Mesothelial cell of epicardium (in vitro differentiated cells): Measurements from ENCODE around the gene TBC1D2. TPM values are rescaled to one million over a fixed set of nuclear protein-coding genes. Genes with fewer than 3 reads are reported as not detected.
A peak's percentile ranks its signal among the peaks of the same experiment; 100 is the strongest.

Experiments
- DNase-seq, 2 experiments: peaks; one replicate each; pipeline ENCODE4 v3.0.0; 2021; ENCODE audit warnings: low spot score in 2 of 2; ENCODE audit not compliant: unreplicated experiment in 2 of 2
- H3K27ac Mint-ChIP-seq: 2 replicates; pipeline ENCODE4 v1.8.0; 2021; ENCODE audit warnings: mixed read lengths
- H3K27me3 Mint-ChIP-seq: 2 replicates; pipeline ENCODE4 v1.8.0; 2021; ENCODE audit warnings: low read depth, mixed read lengths
- H3K36me3 Mint-ChIP-seq: 2 replicates; pipeline ENCODE4 v1.8.0; 2021; ENCODE audit warnings: mixed read lengths
- H3K4me1 Mint-ChIP-seq: 2 replicates; pipeline ENCODE4 v1.8.0; 2021; ENCODE audit warnings: mixed read lengths
- H3K4me3 Mint-ChIP-seq: 2 replicates; pipeline ENCODE4 v1.8.0; 2021; ENCODE audit warnings: mild to moderate bottlenecking, moderate library complexity, mixed read lengths
- H3K9me3 Mint-ChIP-seq: 2 replicates; pipeline ENCODE4 v1.8.0; 2021; ENCODE audit warnings: mixed read lengths
- CTCF ChIP-seq: fragments of 200-600 bp; sonication (generic); IDR thresholded peaks from one replicate; pipeline ENCODE4 v1.5.0; 2021; ENCODE audit warnings: antibody characterized with exemption; ENCODE audit not compliant: unreplicated experiment
- total RNA-seq: library from RNA; stranded (reverse); gene quantifications from 3 replicates; pipeline ENCODE4 v1.2.1, GENCODE V29; 2021

Gene TBC1D2, protein sequence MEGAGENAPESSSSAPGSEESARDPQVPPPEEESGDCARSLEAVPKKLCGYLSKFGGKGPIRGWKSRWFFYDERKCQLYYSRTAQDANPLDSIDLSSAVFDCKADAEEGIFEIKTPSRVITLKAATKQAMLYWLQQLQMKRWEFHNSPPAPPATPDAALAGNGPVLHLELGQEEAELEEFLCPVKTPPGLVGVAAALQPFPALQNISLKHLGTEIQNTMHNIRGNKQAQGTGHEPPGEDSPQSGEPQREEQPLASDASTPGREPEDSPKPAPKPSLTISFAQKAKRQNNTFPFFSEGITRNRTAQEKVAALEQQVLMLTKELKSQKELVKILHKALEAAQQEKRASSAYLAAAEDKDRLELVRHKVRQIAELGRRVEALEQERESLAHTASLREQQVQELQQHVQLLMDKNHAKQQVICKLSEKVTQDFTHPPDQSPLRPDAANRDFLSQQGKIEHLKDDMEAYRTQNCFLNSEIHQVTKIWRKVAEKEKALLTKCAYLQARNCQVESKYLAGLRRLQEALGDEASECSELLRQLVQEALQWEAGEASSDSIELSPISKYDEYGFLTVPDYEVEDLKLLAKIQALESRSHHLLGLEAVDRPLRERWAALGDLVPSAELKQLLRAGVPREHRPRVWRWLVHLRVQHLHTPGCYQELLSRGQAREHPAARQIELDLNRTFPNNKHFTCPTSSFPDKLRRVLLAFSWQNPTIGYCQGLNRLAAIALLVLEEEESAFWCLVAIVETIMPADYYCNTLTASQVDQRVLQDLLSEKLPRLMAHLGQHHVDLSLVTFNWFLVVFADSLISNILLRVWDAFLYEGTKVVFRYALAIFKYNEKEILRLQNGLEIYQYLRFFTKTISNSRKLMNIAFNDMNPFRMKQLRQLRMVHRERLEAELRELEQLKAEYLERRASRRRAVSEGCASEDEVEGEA
- total RNA-seq, result 7.0 to 7.4 TPM (median 7.3 TPM) in 3 replicates

GRCh38 chr9:98255578-98256296 lies at the start of gene TBC1D2:
TSS of gene TBC1D2 (minus strand) at chr9:98255649. CDS start at chr9:98255541, 108 bp downstream.
- peaks cover 21% of the 10 kb centered on the region for H3K4me1 Mint-ChIP-seq
- peak within 1 kb of the TSS; percentile 96 for H3K27ac Mint-ChIP-seq
- peak; percentile 91 to 98 for DNase-seq
- peak within 1 kb of the TSS; percentile 82 for H3K4me3 Mint-ChIP-seq
- H3K36me3 Mint-ChIP-seq, result no peaks in the 10 kb centered on the region
- no peaks in the 10 kb centered on the region for H3K9me3 Mint-ChIP-seq
- H3K27me3 Mint-ChIP-seq, result no peaks in the 10 kb centered on the region
- no peak for TF ChIP-seq CTCF

- H3K36me3 Mint-ChIP-seq, result no peaks in the 10 kb centered on the region
- H3K4me1 Mint-ChIP-seq, result no peaks in the 10 kb centered on the region
- TF ChIP-seq CTCF, result no peak
These were observed 48.9 kb upstream of the TBC1D2 start for GRCh38 chr9:98304381-98304780.

DNA sequence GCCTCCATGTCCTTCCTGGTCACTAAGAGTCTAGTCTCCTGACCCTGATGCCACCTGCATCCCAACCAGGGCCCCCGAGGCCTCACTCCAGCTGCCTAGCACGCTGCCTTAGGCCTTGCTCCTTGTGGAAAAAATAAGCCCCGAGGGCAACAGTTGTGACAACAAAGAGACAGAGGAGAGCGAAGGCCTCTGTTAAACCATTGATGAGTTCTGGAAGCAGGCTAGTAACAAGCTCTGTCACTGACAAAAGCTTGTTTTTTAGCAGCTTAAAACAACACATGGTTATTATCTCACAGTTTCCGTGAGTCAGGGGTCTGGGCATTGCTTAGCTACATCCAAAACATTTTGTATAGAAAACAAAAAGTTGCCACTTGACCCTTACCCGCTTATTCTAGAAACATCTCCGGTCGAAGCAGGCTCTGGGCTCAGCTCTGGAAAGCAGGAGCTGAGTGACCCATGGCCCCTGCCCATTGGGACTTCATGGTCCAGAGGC lies 48.2 kb upstream of the TBC1D2 start:
- DNase-seq, result no peak

More at GRCh38 chr9:98304381-98304780, 48.9 kb upstream of the TBC1D2 start:
- Mint-ChIP-seq H3K27me3 (no peaks in the 10 kb centered on the region), H3K27ac (no peak overlapping the region), H3K4me3 (no peak overlapping the region), H3K9me3 (no peaks in the 10 kb centered on the region)
- DNase-seq, result no peak

GRCh38 chr9:98302938-98303632 lies 47.6 kb upstream of the TBC1D2 start:
- H3K9me3 Mint-ChIP-seq, result no peaks in the 10 kb centered on the region
- no peaks in the 10 kb centered on the region for H3K4me1 Mint-ChIP-seq
- no peak for DNase-seq
- no peak for TF ChIP-seq CTCF
- H3K36me3 Mint-ChIP-seq, result no peaks in the 10 kb centered on the region
- H3K4me3 Mint-ChIP-seq, result no peak overlapping the region
- no peaks in the 10 kb centered on the region for H3K27me3 Mint-ChIP-seq
- no peak overlapping the region for H3K27ac Mint-ChIP-seq

More for the DNA sequence above, 48.2 kb upstream of the TBC1D2 start:
- Mint-ChIP-seq H3K27me3 (no peaks in the 10 kb centered on the region), H3K36me3 (no peaks in the 10 kb centered on the region), H3K27ac (no peak overlapping the region), H3K4me1 (no peaks in the 10 kb centered on the region), H3K9me3 (no peaks in the 10 kb centered on the region), H3K4me3 (no peak overlapping the region)
- no peak for TF ChIP-seq CTCF

GRCh38 chr9:98302150-98302549 lies 46.7 kb upstream of the TBC1D2 start:
- no peak overlapping the region for H3K27ac Mint-ChIP-seq
- H3K4me3 Mint-ChIP-seq, result no peak overlapping the region
- H3K9me3 Mint-ChIP-seq, result no peaks in the 10 kb centered on the region
- no peak for TF ChIP-seq CTCF
- no peaks in the 10 kb centered on the region for H3K4me1 Mint-ChIP-seq
- H3K36me3 Mint-ChIP-seq, result no peaks in the 10 kb centered on the region
- DNase-seq, result no peak
- no peaks in the 10 kb centered on the region for H3K27me3 Mint-ChIP-seq
